ENCODE data around the gene ATG2A.

DNA sequence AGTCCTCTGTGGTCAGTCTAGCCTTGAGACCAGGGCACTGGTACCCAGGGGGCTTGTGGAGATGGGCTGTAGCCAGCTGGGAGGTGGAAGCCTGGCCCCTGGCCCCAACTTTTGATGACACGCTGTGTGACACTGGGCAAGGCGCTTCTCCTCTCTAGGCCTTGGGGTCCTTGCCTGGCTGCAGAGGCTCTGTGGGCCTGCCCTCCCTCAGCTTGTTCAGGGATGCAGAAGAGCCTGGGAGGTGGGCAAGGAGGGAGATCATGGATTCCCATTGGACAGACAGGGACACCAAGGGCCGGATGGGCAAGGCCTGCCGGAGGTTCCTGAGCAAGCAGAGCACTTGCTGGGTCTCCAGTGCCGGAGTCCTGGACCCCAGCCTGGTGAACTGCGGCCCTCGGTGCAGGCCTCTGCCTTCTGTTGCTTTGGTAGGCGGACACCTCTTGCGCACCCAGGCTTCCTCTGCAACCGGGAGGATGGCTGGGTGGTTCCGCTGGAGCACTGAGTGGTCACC, 6.2 kb upstream of the ATG2A start:
- TF ChIP-seq, protein P1, sequence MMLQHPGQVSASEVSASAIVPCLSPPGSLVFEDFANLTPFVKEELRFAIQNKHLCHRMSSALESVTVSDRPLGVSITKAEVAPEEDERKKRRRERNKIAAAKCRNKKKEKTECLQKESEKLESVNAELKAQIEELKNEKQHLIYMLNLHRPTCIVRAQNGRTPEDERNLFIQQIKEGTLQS (IDR thresholded peaks at IDR 0.05) = no peak
- TF ChIP-seq EZH2 (IDR thresholded peaks at IDR 0.05) = no peak
- no peak for TF ChIP-seq ELF1 (IDR thresholded peaks at IDR 0.05; ENCODE audit: borderline replicate concordance, low read depth)
- TF ChIP-seq YY1 (IDR thresholded peaks at IDR 0.05; ENCODE audit: extremely low read depth, insufficient replicate concordance, low read depth, low read length) = no peak
- TF ChIP-seq, protein P2, sequence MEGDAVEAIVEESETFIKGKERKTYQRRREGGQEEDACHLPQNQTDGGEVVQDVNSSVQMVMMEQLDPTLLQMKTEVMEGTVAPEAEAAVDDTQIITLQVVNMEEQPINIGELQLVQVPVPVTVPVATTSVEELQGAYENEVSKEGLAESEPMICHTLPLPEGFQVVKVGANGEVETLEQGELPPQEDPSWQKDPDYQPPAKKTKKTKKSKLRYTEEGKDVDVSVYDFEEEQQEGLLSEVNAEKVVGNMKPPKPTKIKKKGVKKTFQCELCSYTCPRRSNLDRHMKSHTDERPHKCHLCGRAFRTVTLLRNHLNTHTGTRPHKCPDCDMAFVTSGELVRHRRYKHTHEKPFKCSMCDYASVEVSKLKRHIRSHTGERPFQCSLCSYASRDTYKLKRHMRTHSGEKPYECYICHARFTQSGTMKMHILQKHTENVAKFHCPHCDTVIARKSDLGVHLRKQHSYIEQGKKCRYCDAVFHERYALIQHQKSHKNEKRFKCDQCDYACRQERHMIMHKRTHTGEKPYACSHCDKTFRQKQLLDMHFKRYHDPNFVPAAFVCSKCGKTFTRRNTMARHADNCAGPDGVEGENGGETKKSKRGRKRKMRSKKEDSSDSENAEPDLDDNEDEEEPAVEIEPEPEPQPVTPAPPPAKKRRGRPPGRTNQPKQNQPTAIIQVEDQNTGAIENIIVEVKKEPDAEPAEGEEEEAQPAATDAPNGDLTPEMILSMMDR (IDR thresholded peaks at IDR 0.05 in 2 of 3, conservative IDR thresholded peaks at IDR 0.05 in 1 of 3; ENCODE audit: borderline replicate concordance in 1 of 3, insufficient read depth in 1 of 3, low read depth in 2 of 3, low read length in 2 of 3) = no peak
- TF ChIP-seq, protein P3, sequence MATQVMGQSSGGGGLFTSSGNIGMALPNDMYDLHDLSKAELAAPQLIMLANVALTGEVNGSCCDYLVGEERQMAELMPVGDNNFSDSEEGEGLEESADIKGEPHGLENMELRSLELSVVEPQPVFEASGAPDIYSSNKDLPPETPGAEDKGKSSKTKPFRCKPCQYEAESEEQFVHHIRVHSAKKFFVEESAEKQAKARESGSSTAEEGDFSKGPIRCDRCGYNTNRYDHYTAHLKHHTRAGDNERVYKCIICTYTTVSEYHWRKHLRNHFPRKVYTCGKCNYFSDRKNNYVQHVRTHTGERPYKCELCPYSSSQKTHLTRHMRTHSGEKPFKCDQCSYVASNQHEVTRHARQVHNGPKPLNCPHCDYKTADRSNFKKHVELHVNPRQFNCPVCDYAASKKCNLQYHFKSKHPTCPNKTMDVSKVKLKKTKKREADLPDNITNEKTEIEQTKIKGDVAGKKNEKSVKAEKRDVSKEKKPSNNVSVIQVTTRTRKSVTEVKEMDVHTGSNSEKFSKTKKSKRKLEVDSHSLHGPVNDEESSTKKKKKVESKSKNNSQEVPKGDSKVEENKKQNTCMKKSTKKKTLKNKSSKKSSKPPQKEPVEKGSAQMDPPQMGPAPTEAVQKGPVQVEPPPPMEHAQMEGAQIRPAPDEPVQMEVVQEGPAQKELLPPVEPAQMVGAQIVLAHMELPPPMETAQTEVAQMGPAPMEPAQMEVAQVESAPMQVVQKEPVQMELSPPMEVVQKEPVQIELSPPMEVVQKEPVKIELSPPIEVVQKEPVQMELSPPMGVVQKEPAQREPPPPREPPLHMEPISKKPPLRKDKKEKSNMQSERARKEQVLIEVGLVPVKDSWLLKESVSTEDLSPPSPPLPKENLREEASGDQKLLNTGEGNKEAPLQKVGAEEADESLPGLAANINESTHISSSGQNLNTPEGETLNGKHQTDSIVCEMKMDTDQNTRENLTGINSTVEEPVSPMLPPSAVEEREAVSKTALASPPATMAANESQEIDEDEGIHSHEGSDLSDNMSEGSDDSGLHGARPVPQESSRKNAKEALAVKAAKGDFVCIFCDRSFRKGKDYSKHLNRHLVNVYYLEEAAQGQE (IDR thresholded peaks at IDR 0.05; ENCODE audit: low read depth) = no peak
- TF ChIP-seq RAD21 (IDR thresholded peaks at IDR 0.05; ENCODE audit: low read depth) = no peak

Measured in HCT116 (cell line).